B cell (primary cell): ENCODE measurements around the gene IGF1R. TPM values are rescaled to one million over a fixed set of nuclear protein-coding genes. Genes with fewer than 3 reads are reported as not detected.

Source experiments
- ATAC-seq: fragments of 200-7000 bp; cut with Tn5 transposase; one replicate; pipeline ENCODE4 v1.10.0; 2021; ENCODE audit warnings: low read depth, mild to moderate bottlenecking, moderate number of reproducible peaks, moderate library complexity
- CTCF ChIA-PET: fragments of 350-600 bp; sonication (Branson Sonifier 250); formaldehyde crosslinking; loops from one replicate; lab custom pipeline; 2021; ENCODE audit warnings: antibody characterized with exemption, inconsistent platforms; lab: Charles Lee
- POLR2A ChIA-PET: fragments of 350-600 bp; sonication (Branson Sonifier 250); formaldehyde crosslinking; loops from one replicate; lab custom pipeline; 2021; ENCODE audit warnings: antibody characterized with exemption; lab: Charles Lee
- DNase-seq: peaks from one replicate; pipeline ENCODE4 v3.0.0; 2013
- H2AFZ ChIP-seq: 2 replicates; pipeline ENCODE4 v1.6.1; 2012; ENCODE audit warnings: mild to moderate bottlenecking, low read depth, low read length; ENCODE audit not compliant: insufficient read depth, poor library complexity, severe bottlenecking
- H3K27ac ChIP-seq, 2 donors: 1 replicate in 1 of 2; 2 replicates in 1 of 2; pipeline ENCODE4 v1.5.1; 2012 to 2013; ENCODE audit warnings: low read length in 2 of 2, mild to moderate bottlenecking in 2 of 2, moderate library complexity in 1 of 2
- H3K27me3 ChIP-seq, 4 experiments: fragments of 200-600 bp in 1 of 4; sonication (generic) in 1 of 4; replicated peaks in 1 of 4; 1 replicate in 2 of 4; 2 replicates in 2 of 4; pipeline versions ENCODE4 v1.6.1 to v1.7.0; 2013 to 2016; ENCODE audit warnings: low read length in 3 of 4, mild to moderate bottlenecking in 2 of 4, mixed read lengths in 1 of 4, moderate library complexity in 1 of 4; ENCODE audit not compliant: insufficient read depth in 4 of 4, control insufficient read depth in 3 of 4; ENCODE audit errors: control extremely low read depth in 1 of 4
- H3K36me3 ChIP-seq, 2 experiments: replicated peaks in 1 of 2; 1 replicate in 1 of 2; 2 replicates in 1 of 2; pipeline versions ENCODE4 v1.6.1 to v1.7.1; 2013; ENCODE audit warnings: low read length in 1 of 2; ENCODE audit not compliant: insufficient read depth in 2 of 2, control insufficient read depth in 1 of 2; ENCODE audit errors: control extremely low read depth in 1 of 2, extremely low read depth in 1 of 2
- H3K4me1 ChIP-seq, 2 donors: fragments of 200-600 bp in 1 of 2; sonication (generic) in 1 of 2; 1 replicate in 1 of 2; 2 replicates in 1 of 2; pipeline versions ENCODE4 v1.5.1 to v1.6.1; 2013 to 2017; ENCODE audit warnings: low read length in 2 of 2; ENCODE audit not compliant: control insufficient read depth in 2 of 2, insufficient read depth in 2 of 2
- H3K4me2 ChIP-seq: replicated peaks from 2 replicates; pipeline ENCODE3; 2012; ENCODE audit warnings: mild to moderate bottlenecking, low read depth, low read length; ENCODE audit not compliant: poor library complexity, severe bottlenecking
- H3K4me3 ChIP-seq, 5 experiments: fragments of 200-600 bp in 1 of 5; sonication (generic) in 1 of 5; 1 replicate in 3 of 5; 2 replicates in 2 of 5; pipeline versions ENCODE4 v1.5.1 to v1.7.0; 2011 to 2016; ENCODE audit warnings: low read length in 4 of 5, mild to moderate bottlenecking in 4 of 5, low read depth in 2 of 5, control low read depth in 1 of 5, moderate library complexity in 1 of 5; ENCODE audit not compliant: insufficient read depth in 1 of 5; ENCODE audit errors: control extremely low read depth in 1 of 5, extremely low read depth in 1 of 5
- H3K79me2 ChIP-seq: fragments of 200-600 bp; sonication (generic); one replicate; pipeline ENCODE4 v1.6.0; 2016; ENCODE audit warnings: low read length; ENCODE audit not compliant: control insufficient read depth, insufficient read depth
- H3K9ac ChIP-seq: fragments of 200-600 bp; sonication (generic); 2 replicates; pipeline ENCODE4 v1.6.1; 2017; ENCODE audit warnings: mild to moderate bottlenecking, low read length, moderate library complexity
- H3K9me3 ChIP-seq, 3 donors: one replicate each; pipeline versions ENCODE4 v1.6.1 to v1.7.1; 2013; ENCODE audit warnings: low read length in 2 of 3; ENCODE audit not compliant: control insufficient read depth in 2 of 3, insufficient read depth in 1 of 3; ENCODE audit errors: control extremely low read depth in 1 of 3
- H4K20me1 ChIP-seq: 2 replicates; pipeline ENCODE4 v1.6.0; 2012; ENCODE audit warnings: mild to moderate bottlenecking, low read length; ENCODE audit not compliant: insufficient read depth, control insufficient read depth, poor library complexity, severe bottlenecking
- H3K27ac Mint-ChIP-seq: one replicate; pipeline ENCODE4 v1.8.0; 2021; ENCODE audit warnings: mixed read lengths
- H3K27me3 Mint-ChIP-seq: one replicate; pipeline ENCODE4 v1.8.0; 2021; ENCODE audit warnings: mixed read lengths
- H3K4me1 Mint-ChIP-seq: one replicate; pipeline ENCODE4 v1.8.0; 2021; ENCODE audit warnings: mixed read lengths
- H3K4me3 Mint-ChIP-seq: one replicate; pipeline ENCODE4 v1.8.0; 2021; ENCODE audit warnings: mixed read lengths
- H3K9me3 Mint-ChIP-seq: one replicate; pipeline ENCODE4 v1.8.0; 2022; ENCODE audit warnings: mixed read lengths; ENCODE audit not compliant: insufficient read depth
- EZH2 ChIP-seq: IDR thresholded peaks from 2 replicates; pipeline ENCODE4 v1.6.1; 2012; ENCODE audit warnings: borderline replicate concordance, low read depth, mild to moderate bottlenecking, moderate library complexity, low read length; ENCODE audit not compliant: insufficient read depth, poor library complexity, severe bottlenecking
- WGBS: methylation state at CpG from one replicate; pipeline ENCODE4 v1.1.5; 2013; ENCODE audit warnings: missing lambda C conversion rate; ENCODE audit not compliant: insufficient coverage; 5-methylcytosine and 5-hydroxymethylcytosine counted together
- intact Hi-C: fragments of 100-400 bp; cut with micrococcal nuclease; formaldehyde crosslinking; loops from one replicate; pipeline ENCODE4 v1.10.0; 2022
- polyA plus RNA-seq: library from polyadenylated mRNA; depleted of rRNA; stranded (reverse); fragments of >200 nt; gene quantifications from 2 replicates; pipeline ENCODE4 v1.2.3, GENCODE V29; 2012
- total RNA-seq, 2 donors: library from RNA; stranded (reverse); fragments of 120-200 nt in 1 of 2; gene quantifications; 1 replicate in 1 of 2; 2 replicates in 1 of 2; pipeline versions ENCODE4 v1.2.3 to v1.2.4, GENCODE V29; 2013 to 2022
- TF ChIP-seq, protein P1 (sequence below): fragments of 200-600 bp; IDR thresholded peaks from one replicate; pipeline ENCODE4 v1.8.0; 2022; ENCODE audit warnings: antibody characterized with exemption, mild to moderate bottlenecking

IGF1R gene
- total and polyA plus RNA-seq, 2 donors (not counting 1 experiment from before 2014, with no cell fraction given), result 5.4 to 23.1 TPM

DNA sequence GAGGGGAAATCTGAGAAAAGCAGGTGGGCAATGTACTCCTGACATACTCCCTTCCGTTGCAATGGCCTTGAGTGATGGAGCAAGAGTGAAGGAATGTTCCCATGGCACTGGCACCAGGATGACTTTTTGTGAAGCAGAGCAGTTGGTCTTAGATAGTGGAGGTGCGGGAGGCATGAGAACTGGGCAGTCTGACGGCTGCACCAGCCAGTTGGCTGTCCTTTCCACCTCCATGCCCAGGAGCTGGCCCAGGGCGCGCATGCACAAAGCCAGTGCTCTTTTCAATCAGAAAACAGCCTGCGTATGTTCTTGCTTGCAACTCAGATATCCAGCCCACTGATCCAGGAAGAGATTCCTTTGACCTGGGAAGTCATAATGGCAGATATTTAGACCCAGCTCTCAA lies 222.4 kb downstream of the IGF1R start:
- no peak overlapping the region for H3K4me3 Mint-ChIP-seq
- 85% methylated on average over 5 of the region's 6 CpGs for WGBS
- Histone ChIP-seq H3K9me3 (peaks cover 0 to 1% (median 0%) of the 10 kb centered on the region in 3 donors), H4K20me1 (no peaks in the 10 kb centered on the region), H2AFZ (no peak overlapping the region), H3K27me3 (no peaks in the 10 kb centered on the region), H3K27ac (no peak overlapping the region), H3K4me2 (no peak overlapping the region), H3K4me1 (peaks cover 13 to 14% of the 10 kb centered on the region in 2 donors), H3K4me3 (no peak overlapping the region), H3K79me2 (no peaks in the 10 kb centered on the region), H3K9ac (no peak overlapping the region), H3K36me3 (no peaks in the 10 kb centered on the region)
- H3K4me1 Mint-ChIP-seq, result peaks cover 21% of the 10 kb centered on the region
- TF ChIP-seq, protein P1, sequence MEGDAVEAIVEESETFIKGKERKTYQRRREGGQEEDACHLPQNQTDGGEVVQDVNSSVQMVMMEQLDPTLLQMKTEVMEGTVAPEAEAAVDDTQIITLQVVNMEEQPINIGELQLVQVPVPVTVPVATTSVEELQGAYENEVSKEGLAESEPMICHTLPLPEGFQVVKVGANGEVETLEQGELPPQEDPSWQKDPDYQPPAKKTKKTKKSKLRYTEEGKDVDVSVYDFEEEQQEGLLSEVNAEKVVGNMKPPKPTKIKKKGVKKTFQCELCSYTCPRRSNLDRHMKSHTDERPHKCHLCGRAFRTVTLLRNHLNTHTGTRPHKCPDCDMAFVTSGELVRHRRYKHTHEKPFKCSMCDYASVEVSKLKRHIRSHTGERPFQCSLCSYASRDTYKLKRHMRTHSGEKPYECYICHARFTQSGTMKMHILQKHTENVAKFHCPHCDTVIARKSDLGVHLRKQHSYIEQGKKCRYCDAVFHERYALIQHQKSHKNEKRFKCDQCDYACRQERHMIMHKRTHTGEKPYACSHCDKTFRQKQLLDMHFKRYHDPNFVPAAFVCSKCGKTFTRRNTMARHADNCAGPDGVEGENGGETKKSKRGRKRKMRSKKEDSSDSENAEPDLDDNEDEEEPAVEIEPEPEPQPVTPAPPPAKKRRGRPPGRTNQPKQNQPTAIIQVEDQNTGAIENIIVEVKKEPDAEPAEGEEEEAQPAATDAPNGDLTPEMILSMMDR, result no peak
- TF ChIP-seq EZH2, result no peak
- peaks cover 27% of the 10 kb centered on the region for H3K27me3 Mint-ChIP-seq
- CTCF ChIA-PET, result no interaction called here
- no peaks in the 10 kb centered on the region for H3K9me3 Mint-ChIP-seq
- no peak overlapping the region for H3K27ac Mint-ChIP-seq
- DNase-seq (no peak), ATAC-seq (no peak)
- POLR2A ChIA-PET, result no interaction called here
- intact Hi-C loops, result no loop called here

DNA sequence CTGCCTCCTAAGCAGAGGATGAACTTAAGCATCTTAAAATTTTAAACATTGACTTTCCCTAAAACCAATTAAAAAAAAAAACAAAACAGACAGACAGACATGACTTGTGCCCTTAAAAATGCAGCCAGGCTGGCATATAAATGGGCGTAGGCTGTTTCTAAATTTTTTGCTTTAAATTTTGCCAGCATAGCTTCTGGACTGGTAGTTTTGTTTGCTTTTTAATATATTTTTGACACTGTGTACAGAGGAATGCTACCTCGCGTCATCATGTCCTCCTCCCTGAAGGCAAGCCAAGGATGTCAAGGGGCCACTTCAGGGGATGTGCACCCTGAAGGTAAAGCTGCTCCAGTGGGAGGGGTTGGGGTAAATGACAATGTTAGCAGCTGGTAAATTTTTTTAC lies 224.4 kb downstream of the IGF1R start:
- Mint-ChIP-seq H3K27me3 (peaks cover 27% of the 10 kb centered on the region), H3K9me3 (no peaks in the 10 kb centered on the region), H3K4me3 (no peak overlapping the region), H3K4me1 (peaks cover 11% of the 10 kb centered on the region), H3K27ac (no peak overlapping the region)
- Histone ChIP-seq H3K4me2 (no peak overlapping the region), H3K79me2 (no peaks in the 10 kb centered on the region), H3K4me1 (peaks cover 6 to 7% of the 10 kb centered on the region in 2 donors), H3K4me3 (no peak overlapping the region), H4K20me1 (no peaks in the 10 kb centered on the region), H3K9ac (no peak overlapping the region), H3K9me3 (no peaks in the 10 kb centered on the region), H2AFZ (no peak overlapping the region), H3K27ac (no peak overlapping the region), H3K27me3 (no peaks in the 10 kb centered on the region), H3K36me3 (no peaks in the 10 kb centered on the region)
- no peak for ATAC-seq
- 75% methylated on average over 3 of the region's 3 CpGs for WGBS
- TF ChIP-seq, protein P1, result no peak
- TF ChIP-seq EZH2, result no peak
- intact Hi-C loops, result no loop called here
- POLR2A ChIA-PET, result no interaction called here
- no peak for DNase-seq
- CTCF ChIA-PET, result interaction anchor here (0.6 to 2.2 kb wide), 3 partner anchors 9 to 1457 kb away, joined by 4 to 7 read pairs (median 5); no protein-coding TSS in a partner anchor
